Nephron (organoid): Measurements from ENCODE around the gene DACH1.

Experiments
- H3K27ac Mint-ChIP-seq, 3 experiments: 2 replicates each; pipeline ENCODE4 v1.8.0; 2020; ENCODE audit warnings: mixed read lengths in 3 of 3, mild to moderate bottlenecking in 2 of 3, moderate library complexity in 1 of 3
- H3K27me3 Mint-ChIP-seq: 2 replicates; pipeline ENCODE4 v1.8.0; 2021; ENCODE audit warnings: low read depth, mild to moderate bottlenecking, moderate library complexity, mixed read lengths
- H3K36me3 Mint-ChIP-seq: 2 replicates; pipeline ENCODE4 v1.8.0; 2020; ENCODE audit warnings: low read depth, mixed read lengths
- H3K4me1 Mint-ChIP-seq: 2 replicates; pipeline ENCODE4 v1.8.0; 2020; ENCODE audit warnings: mixed read lengths
- H3K4me3 Mint-ChIP-seq, 3 experiments: 2 replicates each; pipeline ENCODE4 v1.8.0; 2020; ENCODE audit warnings: mild to moderate bottlenecking in 3 of 3, mixed read lengths in 3 of 3, moderate library complexity in 2 of 3
- H3K9me3 Mint-ChIP-seq: 2 replicates; pipeline ENCODE4 v1.8.0; 2020; ENCODE audit warnings: mixed read lengths
- CTCF ChIP-seq, 3 experiments: fragments of 200-600 bp; sonication (generic); IDR thresholded peaks; one replicate each; pipeline ENCODE4 v1.5.0; 2021; ENCODE audit warnings: antibody characterized with exemption in 3 of 3; ENCODE audit not compliant: unreplicated experiment in 3 of 3

The DACH1 gene

DNA sequence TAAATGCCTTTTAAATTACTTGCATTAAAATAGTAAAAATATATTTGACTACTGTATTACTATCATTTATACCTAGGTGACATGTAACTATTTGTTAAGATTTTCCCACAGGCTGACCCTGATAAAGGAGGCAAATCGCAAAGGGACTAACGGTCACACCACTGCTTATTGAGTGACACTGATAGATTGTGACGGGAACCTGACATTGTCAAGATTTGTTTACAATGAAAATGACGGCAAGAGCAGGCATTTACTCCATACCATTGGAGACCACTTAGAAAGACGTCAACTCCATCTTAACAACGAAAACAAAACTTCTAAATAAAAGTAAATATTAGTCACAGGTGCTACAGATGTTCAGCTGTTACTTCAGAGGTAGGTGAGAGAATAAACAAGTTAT is 289.0 kb downstream of the DACH1 start:
- Mint-ChIP-seq H3K4me1 (no peaks in the 10 kb centered on the region), H3K9me3 (no peaks in the 10 kb centered on the region), H3K4me3 (no peak overlapping the region), H3K27ac (no peak overlapping the region), H3K36me3 (peaks cover 11% of the 10 kb centered on the region), H3K27me3 (no peaks in the 10 kb centered on the region)
- TF ChIP-seq CTCF (IDR thresholded peaks at IDR 0.05; ENCODE audit: unreplicated experiment in 3 of 3) = no peak

DNA sequence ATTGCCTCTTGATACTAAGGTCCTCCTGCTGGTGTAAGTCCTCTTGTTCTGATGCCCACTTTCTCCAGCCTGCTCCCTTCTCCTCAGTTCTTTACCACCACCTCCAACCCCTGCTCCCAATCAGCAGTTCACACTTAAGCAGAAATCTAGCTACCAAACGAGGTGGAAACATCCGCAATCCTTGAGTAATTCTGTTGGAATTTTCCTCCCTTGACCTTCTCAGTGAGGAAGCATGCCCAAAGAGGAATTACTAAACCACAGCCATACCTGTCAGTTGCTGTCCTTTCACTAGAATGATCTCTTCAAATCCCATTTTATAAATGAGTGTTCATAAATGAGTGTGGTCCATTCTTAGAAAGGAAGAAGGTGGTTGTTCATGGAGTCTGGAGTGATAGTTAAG is 289.9 kb downstream of the DACH1 start:
- peak overlapping the region; percentile 25 to 58 (median 58) for H3K27ac Mint-ChIP-seq
- H3K27me3 Mint-ChIP-seq = no peaks in the 10 kb centered on the region
- no peak for TF ChIP-seq CTCF (IDR thresholded peaks at IDR 0.05; ENCODE audit: unreplicated experiment in 3 of 3)
- peaks cover 20% of the 10 kb centered on the region for H3K36me3 Mint-ChIP-seq
- no peaks in the 10 kb centered on the region for H3K9me3 Mint-ChIP-seq
- H3K4me1 Mint-ChIP-seq = no peaks in the 10 kb centered on the region
- H3K4me3 Mint-ChIP-seq = no peak overlapping the region

GRCh38 chr13:71576571-71576970 is 290.4 kb downstream of the DACH1 start:
- TF ChIP-seq CTCF (IDR thresholded peaks at IDR 0.05; ENCODE audit: unreplicated experiment in 3 of 3) = no peak
- H3K36me3 Mint-ChIP-seq = peaks cover 25% of the 10 kb centered on the region
- no peak overlapping the region for H3K4me3 Mint-ChIP-seq
- no peaks in the 10 kb centered on the region for H3K9me3 Mint-ChIP-seq
- H3K27me3 Mint-ChIP-seq = no peaks in the 10 kb centered on the region
- H3K4me1 Mint-ChIP-seq = no peaks in the 10 kb centered on the region
- peak overlapping the region; percentile 25 to 58 (median 58) for H3K27ac Mint-ChIP-seq

GRCh38 chr13:71546881-71547280 is 320.1 kb downstream of the DACH1 start:
- H3K27ac Mint-ChIP-seq = peak overlapping the region; percentile 18 to 77 (median 29)

GRCh38 chr13:71540098-71540497 is 326.9 kb downstream of the DACH1 start:
- H3K9me3 Mint-ChIP-seq = no peaks in the 10 kb centered on the region

More at GRCh38 chr13:71546881-71547280, 320.1 kb downstream of the DACH1 start:
- Mint-ChIP-seq H3K27me3 (no peaks in the 10 kb centered on the region), H3K9me3 (no peaks in the 10 kb centered on the region), H3K4me1 (peaks cover 2% of the 10 kb centered on the region), H3K36me3 (peaks cover 27% of the 10 kb centered on the region), H3K4me3 (no peak overlapping the region)
- TF ChIP-seq CTCF (IDR thresholded peaks at IDR 0.05; ENCODE audit: unreplicated experiment in 3 of 3) = no peak

More at GRCh38 chr13:71540098-71540497, 326.9 kb downstream of the DACH1 start:
- Mint-ChIP-seq H3K4me3 (no peak overlapping the region), H3K4me1 (no peaks in the 10 kb centered on the region), H3K27ac (no peak overlapping the region), H3K27me3 (no peaks in the 10 kb centered on the region), H3K36me3 (peaks cover 34% of the 10 kb centered on the region)
- no peak for TF ChIP-seq CTCF (IDR thresholded peaks at IDR 0.05; ENCODE audit: unreplicated experiment in 3 of 3)
